Endometrium (tissue), 2 donors: ENCODE data around the gene ARHGAP24.

Experiments used
- FAIRE-seq: peaks from 2 replicates; lab custom pipeline; 2012; peaks lifted over from hg19 to GRCh38; lab: Jason Lieb, UNC
- donor health status: control.
- donor health status: control.

The ARHGAP24 gene

DNA sequence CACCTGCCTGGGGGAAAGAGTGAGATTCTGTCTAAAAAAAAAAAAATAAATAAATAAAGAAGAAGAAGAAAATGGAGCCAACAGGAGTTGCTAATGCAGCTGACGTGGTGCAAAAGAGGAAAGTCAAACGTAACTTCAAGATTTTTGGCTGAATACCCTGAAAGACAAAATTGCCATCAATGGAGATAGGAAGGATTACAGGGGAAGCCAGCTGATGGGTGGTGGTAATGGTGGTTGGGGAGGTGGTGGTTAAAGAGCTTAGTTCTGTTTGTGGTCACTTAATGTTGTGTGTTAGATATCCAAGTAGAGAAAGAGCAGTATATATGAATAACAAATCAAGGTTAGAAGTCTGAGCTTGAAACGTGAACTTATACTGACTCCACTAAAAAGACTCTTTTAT, 225.4 kb downstream of the ARHGAP24 start:
- FAIRE-seq: no peak

DNA sequence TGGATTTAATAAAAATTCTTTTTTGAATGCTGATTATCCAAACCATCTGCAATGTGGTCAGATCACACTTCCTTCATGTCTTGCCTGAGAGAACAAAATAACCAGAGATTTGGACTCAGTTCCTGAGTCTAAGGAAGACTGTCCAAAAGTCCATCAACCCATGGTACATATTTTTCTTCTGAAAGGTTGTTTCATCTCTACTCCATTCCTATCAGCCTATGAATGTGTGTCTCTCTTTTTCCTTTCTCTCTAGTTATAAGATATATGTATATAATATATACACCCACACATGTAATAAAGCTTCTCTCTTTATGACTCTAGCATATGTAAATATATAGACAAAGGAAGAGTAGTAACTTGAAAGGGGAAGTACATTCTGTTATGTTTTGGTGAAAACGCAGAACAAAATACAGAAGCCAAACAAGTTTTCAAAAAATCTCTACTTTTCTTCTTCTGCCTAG, 226.9 kb downstream of the ARHGAP24 start:
- FAIRE-seq: no peak

DNA sequence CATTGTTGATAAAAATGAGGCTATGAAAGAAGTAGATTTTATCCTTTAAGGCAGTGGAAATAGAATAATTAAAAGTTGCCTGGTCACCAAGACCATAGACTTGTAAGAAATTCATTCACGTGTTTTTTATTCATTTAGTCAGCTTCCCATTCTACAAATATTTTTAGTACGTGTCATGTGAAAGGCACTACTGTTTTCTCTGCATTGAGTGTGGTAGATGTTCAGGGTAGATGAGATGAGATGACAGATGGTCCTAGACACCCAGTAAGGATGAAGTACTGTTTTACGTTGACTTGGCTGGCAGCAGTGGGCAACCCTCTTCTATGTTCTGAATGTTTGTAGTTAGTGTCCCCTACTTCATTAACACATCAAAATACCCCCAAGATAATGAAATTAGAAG, 228.1 kb downstream of the ARHGAP24 start:
- no peak for FAIRE-seq

DNA sequence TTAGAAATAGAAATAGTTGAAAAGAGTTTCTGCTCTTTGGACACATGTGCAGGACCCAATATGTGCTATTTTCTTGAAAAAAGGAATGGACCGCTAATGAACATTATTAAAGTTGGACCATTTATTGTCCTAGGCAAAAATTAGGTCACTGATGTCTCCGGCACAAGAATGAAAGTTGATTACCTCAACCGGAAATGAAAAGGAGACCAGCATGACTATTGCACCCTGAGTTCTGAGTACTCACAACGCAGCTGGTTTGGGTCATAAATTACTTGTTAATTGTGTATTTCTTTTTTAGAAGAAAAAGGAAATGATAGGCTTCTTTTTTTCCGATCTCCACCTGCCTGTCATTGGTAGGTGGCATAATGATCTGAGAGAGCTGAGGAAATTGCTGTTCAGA, 232.7 kb downstream of the ARHGAP24 start:
- FAIRE-seq: no peak

DNA sequence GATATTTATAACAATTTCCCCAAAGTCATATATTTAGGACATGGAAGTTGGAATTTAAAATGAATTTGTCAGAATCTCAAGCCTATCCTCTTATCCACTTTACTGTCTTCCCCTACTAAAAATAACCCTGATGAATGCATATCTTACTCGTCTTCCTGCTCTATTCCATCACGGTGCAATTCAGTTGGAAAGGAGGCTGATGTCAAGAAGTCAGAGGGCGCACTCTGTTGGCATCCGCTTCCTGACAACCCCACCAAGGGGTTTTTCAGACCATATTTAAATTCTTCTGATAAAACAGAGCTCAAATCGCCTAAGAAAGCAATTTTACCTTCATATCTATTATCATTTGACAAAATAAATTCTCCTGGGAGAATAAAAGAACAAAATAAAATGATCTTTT, 233.5 kb downstream of the ARHGAP24 start:
- FAIRE-seq: no peak

DNA sequence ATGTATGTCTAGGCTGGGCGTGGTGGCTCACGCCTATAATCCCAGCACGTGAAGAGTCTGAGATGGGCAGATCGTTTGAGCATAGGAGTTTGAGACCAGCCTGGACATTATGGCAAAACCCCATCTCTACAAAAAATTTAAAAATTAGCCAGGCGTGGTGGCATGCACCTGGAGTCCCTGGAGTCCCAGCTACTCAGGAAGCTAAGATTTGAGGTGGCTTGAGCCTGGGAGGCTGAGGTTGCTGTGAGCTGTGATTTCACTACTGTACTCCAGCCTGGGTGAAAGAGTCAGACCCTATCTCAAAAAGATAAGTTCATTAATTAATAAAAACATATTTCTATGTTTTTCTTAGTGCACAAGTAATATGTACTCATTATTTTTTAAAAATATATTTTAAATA, 238.1 kb downstream of the ARHGAP24 start:
- FAIRE-seq: no peak

DNA sequence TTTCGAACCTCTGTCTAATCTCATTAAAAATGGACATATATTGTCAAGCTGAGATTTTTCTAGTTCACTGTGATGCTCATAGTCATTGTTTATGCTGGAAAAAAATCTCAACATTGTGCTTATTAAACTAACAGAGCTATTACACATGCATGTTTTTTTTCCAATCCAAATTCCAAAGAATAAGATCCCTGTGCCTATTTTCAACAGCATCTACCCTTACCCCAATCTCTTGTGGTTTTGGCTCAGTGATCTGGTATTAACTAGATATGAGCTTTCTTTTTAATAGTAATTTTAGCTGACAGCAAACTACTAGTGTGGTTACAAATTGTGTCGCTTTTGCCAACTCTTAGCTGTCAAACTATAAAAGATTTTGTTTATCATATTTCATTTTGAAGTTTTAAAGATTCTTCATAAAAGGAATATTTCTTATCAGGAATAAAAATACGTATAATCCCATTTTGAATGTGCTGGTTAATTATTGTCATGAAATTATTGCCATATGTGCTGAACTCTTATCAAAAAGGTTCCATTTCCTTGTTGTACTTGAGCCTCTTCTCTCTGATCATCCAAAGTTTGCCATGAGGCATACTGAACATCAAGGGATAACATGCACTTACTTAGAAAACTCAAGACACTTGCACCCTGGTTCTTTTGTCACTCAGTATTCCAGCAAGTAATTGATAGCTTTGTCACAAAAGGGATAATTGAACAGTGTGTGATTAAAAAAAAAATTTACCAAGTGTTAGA, 241.2 kb downstream of the ARHGAP24 start:
- FAIRE-seq: no peak

DNA sequence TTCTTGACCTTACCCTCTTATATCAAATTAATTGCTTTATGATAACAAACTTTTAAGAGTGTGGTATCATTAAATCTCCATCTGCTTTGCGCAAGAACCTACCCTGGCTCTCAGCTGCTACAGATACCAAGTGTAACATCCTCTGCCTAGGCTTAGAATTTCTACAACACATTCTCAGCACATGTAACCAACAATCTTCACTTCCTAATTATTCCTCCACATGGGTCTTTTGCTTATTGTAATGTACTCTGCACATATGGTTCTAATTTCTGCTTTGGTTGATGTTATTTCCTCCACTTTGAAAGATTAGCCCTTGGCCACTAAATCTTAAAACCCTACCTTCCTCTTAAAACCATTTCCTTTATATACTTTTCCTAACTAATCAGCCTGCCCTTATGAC, 242.4 kb downstream of the ARHGAP24 start:
- FAIRE-seq: peak; percentile 90

DNA sequence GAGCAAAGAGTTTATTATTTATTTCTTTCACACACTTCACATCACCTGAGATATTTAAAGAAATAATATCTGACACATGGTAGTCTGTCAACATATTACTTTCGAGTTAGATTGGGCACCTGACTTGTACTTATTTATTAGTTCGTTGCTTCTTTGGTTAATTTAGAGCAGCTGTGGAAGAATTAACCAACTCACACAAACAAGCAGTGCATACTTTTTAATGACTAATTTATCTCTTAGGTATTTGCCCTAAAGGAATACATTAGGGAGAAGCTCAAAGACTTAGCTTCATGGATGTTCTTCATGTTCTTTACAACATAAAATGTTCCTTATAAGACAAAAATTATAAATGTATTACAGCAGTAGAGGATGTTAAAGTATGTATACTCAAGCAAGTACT, 242.9 kb downstream of the ARHGAP24 start:
- no peak for FAIRE-seq

DNA sequence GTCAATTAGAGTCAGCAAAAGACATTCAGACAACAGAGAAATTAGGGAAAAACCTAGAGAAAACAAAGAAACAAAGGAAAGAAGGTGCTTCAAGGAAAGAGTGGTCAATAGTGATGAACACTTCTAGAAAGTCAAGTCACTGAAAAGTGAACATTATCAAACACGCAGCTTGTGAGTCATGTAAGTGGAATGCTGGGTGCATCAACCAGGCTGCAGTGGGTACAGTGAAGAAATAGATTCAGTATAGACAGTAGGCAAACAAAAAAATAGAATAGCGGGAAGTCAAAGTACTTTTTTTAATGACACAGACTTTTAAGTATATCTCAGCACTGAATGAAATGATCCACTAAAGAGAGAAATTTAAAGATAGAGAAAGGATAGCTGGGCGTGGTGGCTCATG, 245.8 kb downstream of the ARHGAP24 start:
- FAIRE-seq: no peak

DNA sequence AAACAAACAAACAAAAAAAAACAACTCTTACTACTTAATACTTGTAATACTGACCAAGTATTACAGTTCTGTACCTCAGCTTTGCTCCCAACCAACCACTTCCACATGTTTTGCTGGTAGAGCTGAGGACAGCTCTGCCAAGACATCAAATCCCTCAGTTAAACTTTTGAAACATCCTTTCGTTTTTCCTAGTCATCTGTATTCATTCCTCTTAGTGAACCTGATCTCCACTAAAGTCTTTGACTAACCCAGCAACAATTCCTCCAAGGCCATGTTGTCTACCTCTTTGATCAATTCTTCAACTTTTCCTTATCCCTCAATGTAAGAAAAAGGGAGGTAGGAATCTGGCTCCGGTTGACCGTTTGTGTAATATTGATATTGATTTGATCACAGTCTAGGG, 247.5 kb downstream of the ARHGAP24 start:
- FAIRE-seq: no peak

DNA sequence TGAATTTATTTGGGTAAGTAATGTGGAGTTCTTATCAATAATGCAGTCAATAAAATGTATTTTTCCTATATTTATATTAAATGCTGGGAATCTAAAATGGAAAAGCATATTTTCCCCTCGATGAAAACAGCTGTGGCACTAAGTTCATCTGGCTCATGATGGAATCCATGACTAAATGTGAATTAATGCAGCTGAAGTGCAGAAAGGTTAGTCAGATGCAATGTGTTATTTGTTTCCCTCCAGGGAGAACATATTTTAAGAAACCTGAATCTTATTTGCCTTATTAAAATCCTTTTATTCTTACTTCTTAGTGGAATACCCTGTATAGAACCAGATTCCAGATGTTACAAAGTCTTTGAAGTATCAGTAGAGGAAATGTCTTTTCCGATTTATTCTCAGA, 247.9 kb downstream of the ARHGAP24 start:
- FAIRE-seq: no peak

DNA sequence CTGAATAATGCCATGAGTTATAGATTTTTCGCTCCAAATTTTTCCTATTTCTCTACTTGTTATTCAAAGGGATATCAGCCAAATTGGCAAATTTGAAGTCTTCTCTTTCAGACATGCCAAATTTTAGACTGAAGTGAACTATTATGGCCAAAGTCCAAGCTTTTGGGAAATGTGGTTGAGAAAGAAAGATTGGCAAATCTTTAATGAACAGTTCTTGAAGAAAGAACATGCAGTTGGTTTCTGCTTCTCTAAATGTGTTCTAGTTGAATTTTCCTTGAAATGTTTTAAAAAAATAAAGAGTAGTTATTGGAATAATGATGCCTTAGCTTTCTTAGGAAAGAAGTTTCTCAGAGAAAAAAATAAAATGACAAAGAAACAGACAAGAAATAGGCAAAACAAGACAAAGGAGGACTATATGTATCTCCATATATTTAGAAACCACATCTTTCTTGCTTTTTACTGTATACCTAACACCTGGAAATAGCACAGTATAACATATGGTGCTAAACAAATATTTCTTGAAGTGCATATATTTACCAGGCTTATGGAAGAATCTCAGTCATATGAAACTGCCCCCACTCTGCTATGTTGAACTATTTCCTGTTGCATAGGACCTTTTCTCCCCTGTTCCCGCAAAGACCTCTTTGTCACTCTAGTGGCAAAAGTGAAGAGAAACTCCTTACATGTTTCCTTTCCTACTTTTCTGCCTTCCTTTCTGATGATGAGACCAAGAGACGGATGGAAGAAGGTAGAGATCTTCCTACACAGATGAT, 250.0 kb downstream of the ARHGAP24 start:
- no peak for FAIRE-seq

DNA sequence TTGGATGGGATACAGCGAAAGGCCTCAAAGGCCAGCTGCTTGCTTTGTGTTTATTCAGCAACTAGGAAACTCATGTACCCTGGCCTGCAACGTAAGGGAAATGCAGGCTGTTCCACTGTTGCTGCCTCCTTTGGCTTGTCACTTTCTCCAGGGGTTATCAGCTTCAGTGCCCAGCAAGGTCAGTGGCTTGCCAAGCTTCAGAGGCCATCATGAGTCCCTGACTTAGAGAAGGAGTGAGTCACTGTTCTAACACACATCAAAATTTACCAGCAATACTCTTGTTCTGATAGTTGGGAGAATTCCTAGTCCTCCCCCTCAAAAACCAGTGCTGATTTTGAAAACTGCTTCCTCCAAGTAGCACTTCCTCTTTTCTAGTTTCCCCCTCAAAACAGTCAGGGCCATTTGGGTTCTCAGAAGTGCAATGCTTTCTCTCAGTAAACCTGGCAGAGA, 250.8 kb downstream of the ARHGAP24 start:
- no peak for FAIRE-seq

DNA sequence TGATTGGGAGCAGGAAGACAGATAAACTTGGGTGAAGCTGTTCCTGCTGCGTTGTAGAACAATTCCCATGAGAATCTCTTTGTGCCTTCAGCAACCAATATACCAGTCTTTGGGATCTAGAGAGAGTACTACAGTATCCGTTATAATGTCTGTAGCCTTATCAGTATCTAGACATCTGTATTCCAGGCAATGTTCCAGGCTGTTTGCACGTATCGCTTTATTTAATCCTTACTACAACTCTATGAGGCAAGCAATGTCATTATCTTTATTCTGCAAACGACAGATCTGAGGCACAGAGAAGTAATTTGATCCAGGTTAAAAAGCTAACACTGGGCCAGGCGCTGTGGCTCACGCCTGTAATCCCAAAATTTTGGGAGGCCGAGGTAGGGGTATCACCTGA, 251.6 kb downstream of the ARHGAP24 start:
- FAIRE-seq: no peak

DNA sequence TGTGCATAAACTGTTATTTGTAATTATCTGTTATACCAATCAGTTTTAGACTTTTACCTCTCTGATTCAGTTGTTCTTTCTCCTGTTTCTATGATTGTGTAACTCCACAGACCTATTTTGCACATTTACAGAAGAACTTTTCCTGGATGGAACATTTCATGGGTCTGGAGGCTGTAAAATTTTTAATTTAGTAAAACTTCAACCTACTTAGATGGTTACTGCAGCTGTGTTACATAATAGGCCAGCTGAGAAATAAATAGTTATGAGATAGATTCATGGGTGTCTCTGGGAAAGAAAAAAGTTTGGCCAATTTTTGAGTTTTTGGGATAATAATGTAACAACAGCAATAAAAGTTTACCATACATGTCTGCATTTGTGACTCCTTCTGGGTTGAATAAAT, 253.5 kb downstream of the ARHGAP24 start:
- FAIRE-seq: no peak

DNA sequence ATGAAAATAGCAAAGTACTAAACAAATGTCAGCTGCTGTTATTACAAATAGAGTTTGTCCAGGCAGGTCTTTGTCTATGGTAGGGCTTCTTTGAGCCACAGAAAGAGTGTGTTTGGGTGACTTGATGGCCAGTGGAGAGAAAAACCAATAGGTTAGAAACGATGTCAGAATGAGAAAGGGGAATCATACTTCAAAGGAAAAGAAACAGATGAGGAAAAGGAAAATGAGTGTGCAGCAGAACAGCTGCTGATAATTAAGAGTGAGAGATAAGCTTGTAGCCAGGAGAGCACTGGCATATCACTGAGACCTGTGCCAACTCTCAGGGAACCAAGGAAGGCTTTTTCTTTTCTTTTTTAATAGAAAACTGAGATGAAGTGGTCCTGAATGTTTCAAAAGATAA, 257.2 kb downstream of the ARHGAP24 start:
- FAIRE-seq: no peak

DNA sequence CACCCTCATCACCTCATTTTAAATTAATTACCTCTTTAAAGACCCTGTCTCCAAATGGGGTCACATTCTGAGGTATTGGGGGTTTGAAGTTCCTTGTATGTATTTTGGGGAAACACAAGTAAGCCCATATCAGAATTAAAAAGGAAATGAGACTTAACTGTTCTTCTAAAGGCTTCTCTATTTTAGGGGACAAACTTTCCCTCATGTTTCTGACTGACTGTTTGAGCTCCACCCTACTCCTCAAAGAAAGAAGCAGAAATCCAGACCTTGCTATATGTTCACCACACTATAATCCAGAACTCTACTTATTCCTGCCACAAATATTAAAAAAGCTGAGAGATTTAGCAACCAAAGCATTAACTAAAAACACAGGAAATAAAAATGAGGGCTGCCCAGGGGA, 258.8 kb downstream of the ARHGAP24 start:
- no peak for FAIRE-seq

DNA sequence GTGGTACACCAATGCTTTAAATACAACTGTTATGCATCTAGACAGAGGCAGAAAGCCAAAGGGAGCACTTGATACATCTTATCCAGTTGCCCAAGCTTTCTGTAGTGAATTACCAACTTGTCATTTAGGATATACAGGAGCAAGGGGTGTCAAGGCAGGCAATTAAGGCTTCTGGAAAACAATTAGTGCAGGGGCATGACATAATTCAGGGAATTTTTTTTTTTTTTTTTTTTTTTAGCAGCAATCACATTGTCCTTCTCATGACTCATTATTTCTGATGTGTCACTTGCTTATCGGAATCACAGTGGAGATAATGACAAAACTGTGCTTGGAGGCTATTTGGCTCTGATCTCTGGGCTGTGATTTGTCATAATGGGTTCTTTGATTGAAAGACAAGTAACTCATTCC, 259.5 kb downstream of the ARHGAP24 start:
- FAIRE-seq: no peak

DNA sequence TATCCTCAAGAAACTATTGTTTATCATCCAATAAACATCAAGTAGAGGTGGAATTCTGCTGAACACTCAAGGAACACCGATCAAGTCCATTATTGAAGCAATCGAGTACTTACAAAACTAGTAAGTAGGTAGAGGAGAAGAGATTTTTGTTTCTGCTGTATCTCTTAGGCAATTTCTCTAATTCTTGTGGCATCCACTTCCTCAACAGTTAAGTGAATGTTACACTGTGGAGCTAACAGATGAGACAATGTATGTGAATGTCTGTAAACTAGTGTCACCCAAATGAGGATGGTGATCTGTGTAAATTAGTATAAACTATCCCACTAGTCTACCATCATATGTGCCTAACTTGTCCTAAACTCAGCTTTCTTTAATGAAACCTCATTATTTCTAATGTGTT, 261.6 kb downstream of the ARHGAP24 start:
- no peak for FAIRE-seq

DNA sequence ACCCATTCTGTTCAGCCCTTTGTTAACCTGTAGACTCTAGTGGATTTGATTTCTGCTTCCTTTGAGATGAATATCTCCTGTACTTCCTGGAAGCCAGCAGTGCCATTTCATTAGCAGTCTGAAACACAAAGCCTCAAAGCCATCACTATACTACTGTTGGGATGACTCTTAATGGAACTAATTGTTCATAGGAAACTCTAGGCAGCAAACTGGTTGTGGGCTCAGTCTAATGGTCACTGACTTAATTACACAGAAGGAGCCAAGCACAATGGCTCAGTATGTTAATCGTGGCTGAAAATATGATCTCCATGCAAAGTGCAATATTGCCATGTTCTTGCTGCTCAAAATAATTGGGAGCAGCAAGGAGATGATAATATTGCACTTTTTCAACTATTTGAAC, 262.3 kb downstream of the ARHGAP24 start:
- no peak for FAIRE-seq

DNA sequence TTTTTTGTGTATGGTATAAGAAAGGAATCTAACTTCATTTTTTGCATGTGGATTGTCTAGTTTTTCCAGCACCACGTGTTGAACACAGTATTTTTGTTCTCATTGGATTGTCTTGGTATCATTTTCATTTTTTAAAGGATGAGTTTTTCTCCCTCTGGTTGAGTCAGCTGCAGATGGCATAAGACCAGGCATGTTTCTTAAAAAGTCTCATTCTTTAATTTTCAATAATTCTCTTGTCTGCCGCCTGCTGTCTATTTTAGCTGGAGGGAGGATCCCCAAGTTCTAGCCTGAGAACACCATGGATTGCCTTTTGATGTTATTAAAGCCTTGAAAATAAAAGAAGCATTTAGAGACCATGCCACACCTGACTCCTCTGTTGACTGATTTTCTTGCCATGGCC, 263.8 kb downstream of the ARHGAP24 start:
- FAIRE-seq: no peak

DNA sequence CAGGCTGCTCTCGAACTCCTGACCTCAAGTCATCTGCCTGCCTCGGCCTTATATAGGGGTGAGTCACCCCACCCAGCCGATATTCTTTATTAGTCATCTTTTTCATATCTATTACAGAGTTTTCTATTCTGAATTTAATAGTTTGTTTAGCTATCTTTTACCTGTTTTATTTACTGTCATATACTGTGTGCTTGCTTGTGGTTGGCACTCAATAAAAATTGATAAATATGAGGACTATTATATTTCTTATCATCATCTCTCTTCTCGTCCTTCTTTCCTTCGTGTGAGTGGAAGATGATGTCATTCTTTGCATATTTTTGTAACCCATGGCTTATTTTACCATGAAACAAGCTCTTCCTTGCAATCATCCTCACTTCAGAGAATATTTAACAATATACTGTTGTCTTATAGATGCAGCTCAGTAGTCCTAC, 265.5 kb downstream of the ARHGAP24 start:
- FAIRE-seq: no peak

DNA sequence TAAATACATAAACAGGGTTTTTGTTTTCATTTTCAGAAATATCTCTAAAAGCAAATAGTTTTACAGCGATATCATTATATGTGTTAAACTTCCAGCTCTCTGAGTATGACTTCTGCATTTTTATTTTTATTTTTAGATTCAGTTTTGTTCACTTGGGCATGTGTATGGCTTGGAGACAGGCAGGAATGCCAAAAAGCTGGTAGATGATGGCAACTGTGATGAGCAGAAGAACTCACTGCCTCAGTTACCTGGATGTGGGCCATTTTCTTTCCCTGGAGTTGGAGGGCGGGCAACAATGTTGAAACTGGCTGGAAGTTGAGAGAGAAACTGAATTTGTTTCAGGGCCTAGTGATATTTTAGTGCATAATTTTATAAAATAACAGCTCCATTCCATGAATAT, 266.4 kb downstream of the ARHGAP24 start:
- no peak for FAIRE-seq
